Sigmoid colon (tissue), 7 donors: ENCODE measurements around the gene CDON. TPM values are rescaled to one million over a fixed set of nuclear protein-coding genes. Genes with fewer than 3 reads are reported as not detected.

ENCODE experiments used
- DNase-seq: peaks from one replicate; pipeline ENCODE4 v3.0.0-alpha.2; 2019
- H3K27ac ChIP-seq, 4 donors: fragments of 200-600 bp; sonication (generic); one replicate each; pipeline ENCODE4 v1.5.1; 2016 to 2019; ENCODE audit warnings: mild to moderate bottlenecking in 1 of 4
- H3K27me3 ChIP-seq, 3 donors: fragments of 200-600 bp; sonication (generic); one replicate each; pipeline ENCODE4 v1.5.1; 2019; ENCODE audit warnings: mild to moderate bottlenecking in 1 of 3
- H3K36me3 ChIP-seq, 4 donors: fragments of 200-600 bp; sonication (generic); one replicate each; pipeline ENCODE4 v1.5.1; 2016 to 2019
- H3K4me1 ChIP-seq, 4 donors: fragments of 200-600 bp; sonication (generic); one replicate each; pipeline ENCODE4 v1.5.1; 2017 to 2019
- H3K4me3 ChIP-seq, 4 donors: fragments of 200-600 bp; sonication (generic); one replicate each; pipeline ENCODE4 v1.5.1; 2017 to 2019; ENCODE audit warnings: mild to moderate bottlenecking in 2 of 4, moderate library complexity in 1 of 4
- H3K9me3 ChIP-seq, 4 donors: fragments of 200-600 bp in 3 of 4; sonication (generic) in 3 of 4; one replicate each; pipeline versions ENCODE4 v1.5.1 to v1.6.1; 2013 to 2019
- CTCF ChIP-seq, 4 experiments: fragments of 450-650 bp in 3 of 4; fragments of 200-600 bp in 1 of 4; IDR thresholded peaks; one replicate each; pipeline ENCODE4 v1.5.1; 2016 to 2019; ENCODE audit warnings: antibody characterized with exemption in 4 of 4, mild to moderate bottlenecking in 3 of 4, moderate library complexity in 2 of 4
- EP300 ChIP-seq, 4 donors: sonication (generic); formaldehyde crosslinking; IDR thresholded peaks; one replicate each; pipeline ENCODE4 v1.6.1; 2017; ENCODE audit warnings: antibody characterized with exemption in 4 of 4
- POLR2A ChIP-seq, 2 donors: fragments of 450-650 bp; IDR thresholded peaks; one replicate each; pipeline ENCODE4 v1.6.1; 2016; ENCODE audit warnings: antibody characterized with exemption in 2 of 2, mild to moderate bottlenecking in 2 of 2, moderate library complexity in 2 of 2
- POLR2AphosphoS5 ChIP-seq, 4 donors: sonication (generic); formaldehyde crosslinking; IDR thresholded peaks; one replicate each; pipeline ENCODE4 v1.6.1; 2017; ENCODE audit warnings: antibody characterized with exemption in 4 of 4
- WGBS, 2 donors: extraction: QIAGEN DNeasy Blood & Tissue Kit; methylation state at CpG; one replicate each; pipeline ENCODE4 v1.1.7; 2013; 5-methylcytosine and 5-hydroxymethylcytosine counted together
- intact Hi-C: fragments of 100-400 bp; cut with DNase I; formaldehyde crosslinking; loops from one replicate; pipeline ENCODE4 v1.15.1; 2023
- polyA plus RNA-seq, 3 donors: library from polyadenylated mRNA; stranded (reverse); fragments of 200-250 nt; gene quantifications; one replicate each; pipeline ENCODE4 v1.2.3, GENCODE V29; 2013
- total RNA-seq, 4 donors: library from RNA; depleted of rRNA; stranded (reverse); fragments of >200 nt; gene quantifications; one replicate each; pipeline ENCODE4 v1.1.0, GENCODE V29; 2016
- donor health status: healthy with polysubstance abuse.
- donor health status: Bipolar disorder and iron deficiency.
- donor health status: healthy.

Gene CDON
- total and polyA plus RNA-seq, 7 donors = under 0.01 to 88.1 (median 48.9) TPM

GRCh38 chr11:126102436-126102981 is 39.8 kb upstream of the CDON start:
- no peaks in the 10 kb centered on the region for H3K9me3 ChIP-seq
- intact Hi-C loops = no loop called here
- DNase-seq = no peak
- 35 to 54% methylated on average over 7 of the region's 7 CpGs for WGBS, 2 donors
- H3K4me1 ChIP-seq = peaks cover 0 to 35% (median 22%) of the 10 kb centered on the region in 4 donors
- no peak overlapping the region for H3K4me3 ChIP-seq
- no peaks in the 10 kb centered on the region for H3K36me3 ChIP-seq
- H3K27me3 ChIP-seq = no peaks in the 10 kb centered on the region
- peak in 2 of 4 donors; percentile 11 to 15 for TF ChIP-seq POLR2AphosphoS5 (IDR thresholded peaks at IDR 0.05)
- no peak for TF ChIP-seq CTCF (IDR thresholded peaks at IDR 0.05)
- peak overlapping the region in 3 of 4 donors; percentile 67 to 73 (median 71) for H3K27ac ChIP-seq

- no peaks in the 10 kb centered on the region for H3K9me3 ChIP-seq
- no peak overlapping the region for H3K4me3 ChIP-seq
- TF ChIP-seq EP300 (IDR thresholded peaks at IDR 0.05) (no peak), POLR2A (IDR thresholded peaks at IDR 0.05) (no peak), POLR2AphosphoS5 (IDR thresholded peaks at IDR 0.05) (no peak), CTCF (IDR thresholded peaks at IDR 0.05) (no peak)
- no peaks in the 10 kb centered on the region for H3K36me3 ChIP-seq
- 84 to 88% methylated on average over 5 of the region's 5 CpGs for WGBS, 2 donors
- no peak for DNase-seq
- no peaks in the 10 kb centered on the region for H3K27me3 ChIP-seq
- H3K4me1 ChIP-seq = peaks cover 0 to 30% (median 22%) of the 10 kb centered on the region in 4 donors
- peak overlapping the region in 3 of 4 donors; percentile 67 to 73 (median 71) for H3K27ac ChIP-seq
- intact Hi-C loops = no loop called here
Measured at GRCh38 chr11:126101930-126102283, 39.2 kb upstream of the CDON start.

GRCh38 chr11:126101251-126101929 is 38.7 kb upstream of the CDON start:
- peaks cover 0 to 26% (median 21%) of the 10 kb centered on the region in 4 donors for H3K4me1 ChIP-seq
- no peaks in the 10 kb centered on the region for H3K9me3 ChIP-seq
- no peaks in the 10 kb centered on the region for H3K27me3 ChIP-seq
- TF ChIP-seq EP300 (IDR thresholded peaks at IDR 0.05) (no peak), POLR2AphosphoS5 (IDR thresholded peaks at IDR 0.05) (no peak), CTCF (IDR thresholded peaks at IDR 0.05) (no peak), POLR2A (IDR thresholded peaks at IDR 0.05) (no peak)
- no peak overlapping the region for H3K4me3 ChIP-seq
- H3K36me3 ChIP-seq = no peaks in the 10 kb centered on the region
- 89 to 94% methylated on average over 11 of the region's 11 CpGs for WGBS, 2 donors
- intact Hi-C loops = no loop called here
- peak overlapping the region in 2 of 4 donors; percentile 71 to 73 for H3K27ac ChIP-seq
- no peak for DNase-seq

GRCh38 chr11:126100716-126101115 is 38.0 kb upstream of the CDON start:
- TF ChIP-seq EP300 (IDR thresholded peaks at IDR 0.05) (no peak), POLR2AphosphoS5 (IDR thresholded peaks at IDR 0.05) (no peak), CTCF (IDR thresholded peaks at IDR 0.05) (no peak), POLR2A (IDR thresholded peaks at IDR 0.05) (no peak)
- DNase-seq = no peak
- WGBS, 2 donors = 92 to 95% methylated on average over 5 of the region's 5 CpGs
- Histone ChIP-seq H3K36me3 (no peaks in the 10 kb centered on the region), H3K9me3 (no peaks in the 10 kb centered on the region), H3K27ac (no peak overlapping the region), H3K4me1 (peaks cover 0 to 26% (median 20%) of the 10 kb centered on the region in 4 donors), H3K27me3 (no peaks in the 10 kb centered on the region), H3K4me3 (no peak overlapping the region)
- intact Hi-C loops = no loop called here
